Hepatocyte (in vitro differentiated cells): ENCODE data around the gene CCDC106. TPM values are rescaled to one million over a fixed set of nuclear protein-coding genes. Genes with fewer than 3 reads are reported as not detected.
A peak's percentile ranks its signal among the peaks of the same experiment; 100 is the strongest.

ENCODE experiments used
- DNase-seq: peaks from one replicate; pipeline ENCODE4 v3.0.0-alpha.2; 2016; ENCODE audit warnings: low spot score
- H2AFZ ChIP-seq: fragments of 200-600 bp; sonication (generic); 2 replicates; pipeline ENCODE4 v1.6.0; 2016; ENCODE audit warnings: antibody characterized with exemption, mild to moderate bottlenecking
- H3K27ac ChIP-seq: fragments of 200-600 bp; sonication (generic); 2 replicates; pipeline ENCODE4 v1.5.1; 2016; ENCODE audit warnings: mild to moderate bottlenecking
- H3K27me3 ChIP-seq: fragments of 200-600 bp; sonication (generic); 2 replicates; pipeline ENCODE4 v1.6.1; 2016
- H3K36me3 ChIP-seq: fragments of 200-600 bp; sonication (generic); replicated peaks from 2 replicates; pipeline ENCODE4 v1.5.1; 2016; ENCODE audit warnings: low read depth; ENCODE audit not compliant: insufficient read depth
- H3K4me1 ChIP-seq: fragments of 200-600 bp; sonication (generic); 2 replicates; pipeline ENCODE4 v1.5.1; 2016; ENCODE audit warnings: mild to moderate bottlenecking, moderate library complexity; ENCODE audit not compliant: insufficient read depth
- H3K4me2 ChIP-seq: fragments of 200-600 bp; sonication (generic); 2 replicates; pipeline ENCODE4 v1.6.0; 2016
- H3K4me3 ChIP-seq: fragments of 200-600 bp; sonication (generic); 2 replicates; pipeline ENCODE4 v1.5.1; 2016; ENCODE audit warnings: mild to moderate bottlenecking
- H3K79me2 ChIP-seq: fragments of 200-600 bp; sonication (generic); 2 replicates; pipeline ENCODE4 v1.6.0; 2017; ENCODE audit warnings: mild to moderate bottlenecking
- H3K9me2 ChIP-seq: fragments of 200-600 bp; sonication (generic); replicated peaks from 2 replicates; pipeline ENCODE4 v1.6.0; 2017; ENCODE audit warnings: mild to moderate bottlenecking; ENCODE audit not compliant: insufficient read depth
- H3K9me3 ChIP-seq: fragments of 200-600 bp; sonication (generic); 2 replicates; pipeline ENCODE4 v1.5.1; 2016; ENCODE audit warnings: low read depth, mild to moderate bottlenecking
- H4K20me1 ChIP-seq: fragments of 200-600 bp; sonication (generic); 2 replicates; pipeline ENCODE4 v1.6.0; 2016; ENCODE audit warnings: mild to moderate bottlenecking; ENCODE audit not compliant: insufficient read depth, poor library complexity, severe bottlenecking
- EZH2 ChIP-seq: fragments of 200-600 bp; sonication (generic); IDR thresholded peaks from 2 replicates; pipeline ENCODE4 v1.6.1; 2016; ENCODE audit warnings: antibody characterized with exemption, mild to moderate bottlenecking, borderline replicate concordance
- EZH2phosphoT487 ChIP-seq: fragments of 200-600 bp; sonication (generic); IDR thresholded peaks from one replicate; pipeline ENCODE4 v1.6.1; 2018; ENCODE audit warnings: antibody characterized with exemption, mild to moderate bottlenecking, low read depth, moderate library complexity; ENCODE audit not compliant: unreplicated experiment, severe bottlenecking
- WGBS: methylation state at CpG from one replicate; pipeline ENCODE4 v1.1.6; 2016; ENCODE audit warnings: low lambda C conversion rate; ENCODE audit errors: missing lambda C conversion rate; 5-methylcytosine and 5-hydroxymethylcytosine counted together
- polyA plus RNA-seq: library from polyadenylated mRNA; unstranded; fragments of >200 nt; fragmentation: Nextera tagmentation; extraction: Ambion mirVana; gene quantifications from 2 replicates; pipeline ENCODE4 v1.2.1, GENCODE V29; 2016
- total RNA-seq: library from RNA; depleted of rRNA; stranded (reverse); fragments of >200 nt; gene quantifications from 2 replicates; pipeline ENCODE4 v1.2.3, GENCODE V29; 2014
- TF ChIP-seq, protein P1 (sequence below): fragments of 200-600 bp; sonication (generic); IDR thresholded peaks from 2 replicates; pipeline ENCODE4 v1.5.1; 2016; ENCODE audit warnings: antibody characterized with exemption, mild to moderate bottlenecking; ENCODE audit not compliant: poor library complexity

The CCDC106 gene
- total and polyA plus RNA-seq, 2 experiments from 2014 or later = 18.3 to 31.7 TPM

- Histone ChIP-seq H3K79me2 (peaks cover 57% of the 10 kb centered on the region), H3K4me3 (no peak overlapping the region), H3K27ac (peak overlapping the region; percentile 78), H3K9me3 (no peaks in the 10 kb centered on the region), H3K36me3 (no peaks in the 10 kb centered on the region), H3K4me2 (peak overlapping the region; percentile 86), H3K27me3 (no peaks in the 10 kb centered on the region), H4K20me1 (peaks cover 6% of the 10 kb centered on the region), H2AFZ (no peak overlapping the region), H3K9me2 (no peaks in the 10 kb centered on the region), H3K4me1 (peaks cover 13% of the 10 kb centered on the region)
- no peak for DNase-seq
- 88% methylated on average over 9 of the region's 9 CpGs for WGBS
- TF ChIP-seq EZH2phosphoT487 (no peak), EZH2 (no peak)
- TF ChIP-seq, protein P1, sequence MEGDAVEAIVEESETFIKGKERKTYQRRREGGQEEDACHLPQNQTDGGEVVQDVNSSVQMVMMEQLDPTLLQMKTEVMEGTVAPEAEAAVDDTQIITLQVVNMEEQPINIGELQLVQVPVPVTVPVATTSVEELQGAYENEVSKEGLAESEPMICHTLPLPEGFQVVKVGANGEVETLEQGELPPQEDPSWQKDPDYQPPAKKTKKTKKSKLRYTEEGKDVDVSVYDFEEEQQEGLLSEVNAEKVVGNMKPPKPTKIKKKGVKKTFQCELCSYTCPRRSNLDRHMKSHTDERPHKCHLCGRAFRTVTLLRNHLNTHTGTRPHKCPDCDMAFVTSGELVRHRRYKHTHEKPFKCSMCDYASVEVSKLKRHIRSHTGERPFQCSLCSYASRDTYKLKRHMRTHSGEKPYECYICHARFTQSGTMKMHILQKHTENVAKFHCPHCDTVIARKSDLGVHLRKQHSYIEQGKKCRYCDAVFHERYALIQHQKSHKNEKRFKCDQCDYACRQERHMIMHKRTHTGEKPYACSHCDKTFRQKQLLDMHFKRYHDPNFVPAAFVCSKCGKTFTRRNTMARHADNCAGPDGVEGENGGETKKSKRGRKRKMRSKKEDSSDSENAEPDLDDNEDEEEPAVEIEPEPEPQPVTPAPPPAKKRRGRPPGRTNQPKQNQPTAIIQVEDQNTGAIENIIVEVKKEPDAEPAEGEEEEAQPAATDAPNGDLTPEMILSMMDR = no peak
These were observed 41.2 kb upstream of the CCDC106 start for GRCh38 chr19:55606817-55607216.

DNA sequence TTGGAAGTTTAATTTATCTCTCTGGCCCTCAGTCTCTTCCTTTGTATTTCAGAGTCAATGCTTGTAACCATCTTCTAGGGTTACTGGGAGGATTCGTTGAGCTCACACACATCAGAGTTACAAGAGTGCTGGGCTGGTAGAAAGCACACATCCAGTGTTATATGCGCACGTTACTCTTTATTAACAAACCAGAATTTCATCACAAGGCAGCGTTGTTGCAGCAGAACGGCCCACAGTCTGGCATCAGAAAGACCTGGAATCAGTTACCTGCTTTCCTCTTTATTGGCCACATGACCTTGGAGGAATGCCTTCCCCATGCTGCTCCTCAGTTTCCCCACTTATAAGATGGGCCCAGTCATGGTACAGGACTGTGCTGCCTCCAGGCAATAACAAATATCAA lies 38.7 kb upstream of the CCDC106 start:
- Histone ChIP-seq H3K36me3 (no peaks in the 10 kb centered on the region), H3K4me1 (peaks cover 8% of the 10 kb centered on the region), H3K79me2 (peaks cover 57% of the 10 kb centered on the region), H2AFZ (no peak overlapping the region), H4K20me1 (peaks cover 6% of the 10 kb centered on the region), H3K27me3 (no peaks in the 10 kb centered on the region), H3K4me3 (no peak overlapping the region), H3K27ac (no peak overlapping the region), H3K9me3 (no peaks in the 10 kb centered on the region), H3K4me2 (no peak overlapping the region), H3K9me2 (no peaks in the 10 kb centered on the region)
- no peak for DNase-seq
- 95% methylated on average over 5 of the region's 5 CpGs for WGBS
- TF ChIP-seq EZH2phosphoT487 = no peak
- TF ChIP-seq EZH2 = no peak
- TF ChIP-seq, protein P1 = no peak

DNA sequence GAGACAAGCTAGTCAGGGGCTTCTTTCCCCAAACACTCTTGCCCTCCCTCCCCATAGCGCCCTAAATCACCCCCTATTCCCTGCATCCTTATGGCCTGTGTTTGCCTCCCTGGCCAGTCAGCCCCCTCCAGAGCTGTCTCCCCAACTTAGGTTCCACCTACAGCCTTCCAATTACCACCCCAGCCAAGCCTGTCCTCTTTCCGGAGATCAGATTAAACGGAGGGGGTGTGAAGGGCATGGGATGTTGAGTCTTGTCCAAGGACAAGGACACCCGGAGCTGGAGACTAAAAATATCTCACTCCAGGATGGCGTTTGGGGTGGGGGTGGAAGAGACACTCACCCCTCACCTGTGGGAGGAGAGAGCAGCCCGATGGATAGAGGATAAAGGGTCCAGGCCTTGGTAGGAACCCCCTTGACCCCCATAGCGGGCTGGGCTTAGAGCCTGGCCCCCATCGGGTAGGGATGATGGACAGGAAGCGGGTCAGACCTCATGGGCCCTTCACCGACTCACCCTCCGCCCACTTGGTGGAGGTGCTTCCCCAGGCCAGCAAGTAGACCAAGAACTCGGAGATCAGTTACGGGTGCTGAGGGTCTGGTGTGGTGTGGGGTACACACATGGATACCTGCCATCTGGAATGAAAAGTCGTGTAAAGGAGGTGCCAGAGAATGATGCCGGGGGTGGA lies 36.6 kb upstream of the CCDC106 start:
- WGBS = 93% methylated on average over 14 of the region's 15 CpGs
- Histone ChIP-seq H3K4me1 (peaks cover 5% of the 10 kb centered on the region), H3K79me2 (peaks cover 52% of the 10 kb centered on the region)

More for the DNA sequence above, 36.6 kb upstream of the CCDC106 start:
- Histone ChIP-seq H3K4me2 (no peak overlapping the region), H3K27me3 (no peaks in the 10 kb centered on the region), H3K36me3 (no peaks in the 10 kb centered on the region), H3K9me2 (no peaks in the 10 kb centered on the region), H3K4me3 (no peak overlapping the region), H2AFZ (no peak overlapping the region), H3K9me3 (no peaks in the 10 kb centered on the region), H4K20me1 (peaks cover 6% of the 10 kb centered on the region), H3K27ac (no peak overlapping the region)
- DNase-seq = no peak
- no peak for TF ChIP-seq EZH2
- TF ChIP-seq, protein P1 = no peak
- TF ChIP-seq EZH2phosphoT487 = no peak
